Stimulated activated CD8-positive, alpha-beta memory T cell treated with anti-CD3 and anti-CD28 coated beads, Interleukin-7, amount 100 ng/mL, for 4 hours (primary cell): ENCODE measurements around the gene PRAF2.

Source experiments
- DNase-seq, 2 donors: peaks; one replicate each; pipeline ENCODE4 v3.0.0-alpha.2; 2020; ENCODE audit warnings: low read depth in 2 of 2

PRAF2 gene

GRCh38 chrX:49072712-49073095 is 1.1 kb downstream of the PRAF2 start:
- no peak for DNase-seq

GRCh38 chrX:49071877-49072711 is 1.7 kb downstream of the PRAF2 start:
- DNase-seq = no peak

DNA sequence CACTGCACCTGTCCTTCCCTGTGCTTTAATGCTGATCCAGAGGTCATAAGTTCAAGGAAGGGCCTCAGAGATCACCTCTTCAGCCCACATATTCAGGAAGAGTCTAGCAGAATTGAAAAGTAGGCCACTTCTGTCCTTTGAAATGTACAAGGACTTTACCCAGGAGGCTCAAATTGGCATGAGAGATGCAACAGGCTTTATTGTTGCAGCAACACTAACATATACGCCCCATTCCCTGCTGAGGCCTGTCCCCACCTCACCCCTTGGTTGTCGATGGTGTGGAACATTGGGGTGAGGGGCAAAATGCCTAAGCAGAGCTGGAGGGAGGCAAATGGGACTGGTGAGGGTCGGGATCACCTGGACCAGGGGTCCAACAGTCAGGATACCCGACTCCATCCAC is 2.8 kb downstream of the PRAF2 start:
- no peak for DNase-seq

DNA sequence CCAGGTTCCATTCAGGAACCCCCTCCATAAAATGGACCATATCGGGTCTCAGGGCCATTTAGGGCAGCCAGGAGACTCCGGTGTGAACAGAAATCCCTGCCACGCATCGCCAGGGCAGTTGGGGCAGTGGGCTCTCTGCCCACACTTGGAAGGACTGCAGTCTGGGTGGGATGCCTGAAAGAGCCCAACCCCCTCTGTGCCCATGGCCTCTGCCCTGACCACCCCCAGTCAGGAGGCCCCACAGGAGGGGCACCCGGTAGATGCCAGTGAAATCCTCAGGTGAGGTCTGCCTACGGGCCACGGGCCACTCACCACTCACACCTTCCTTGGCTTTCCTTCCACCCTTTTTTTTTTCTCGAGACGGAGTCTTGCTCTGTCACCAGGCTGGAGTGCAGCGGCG is 4.8 kb downstream of the PRAF2 start:
- DNase-seq = no peak

DNA sequence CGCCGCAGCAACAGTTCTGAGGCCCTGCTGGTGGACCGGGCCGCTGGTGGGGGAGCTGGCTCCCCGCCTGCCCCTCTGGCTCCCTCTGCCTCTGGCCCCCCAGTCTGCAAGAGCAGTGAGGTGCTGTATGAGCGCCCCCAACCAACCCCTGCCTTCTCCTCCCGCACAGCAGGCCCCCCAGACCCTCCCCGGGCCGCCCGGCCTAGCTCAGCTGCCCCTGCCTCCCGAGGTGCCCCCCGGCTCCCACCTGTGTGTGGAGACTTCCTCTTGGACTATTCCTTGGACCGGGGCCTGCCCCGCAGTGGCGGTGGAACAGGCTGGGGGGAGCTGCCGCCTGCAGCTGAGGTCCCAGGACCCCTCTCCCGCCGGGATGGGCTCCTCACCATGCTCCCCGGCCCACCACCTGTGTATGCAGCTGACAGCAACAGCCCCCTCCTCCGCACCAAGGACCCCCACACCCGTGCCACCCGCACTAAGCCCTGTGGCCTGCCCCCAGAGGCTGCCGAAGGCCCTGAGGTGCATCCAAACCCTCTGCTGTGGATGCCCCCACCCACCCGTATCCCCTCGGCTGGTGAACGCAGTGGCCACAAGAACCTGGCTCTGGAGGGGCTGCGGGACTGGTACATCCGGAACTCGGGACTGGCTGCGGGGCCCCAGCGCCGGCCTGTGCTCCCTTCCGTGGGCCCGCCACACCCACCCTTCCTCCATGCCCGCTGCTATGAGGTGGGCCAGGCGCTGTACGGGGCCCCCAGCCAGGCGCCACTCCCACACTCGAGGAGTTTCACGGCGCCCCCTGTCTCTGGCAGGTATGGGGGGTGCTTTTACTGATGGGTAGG is 6.3 kb downstream of the PRAF2 start:
- DNase-seq = no peak

GRCh38 chrX:49066690-49067089 is 7.1 kb downstream of the PRAF2 start:
- no peak for DNase-seq

GRCh38 chrX:49066278-49066677 is 7.5 kb downstream of the PRAF2 start:
- DNase-seq = no peak

GRCh38 chrX:49064735-49065134 is 9.1 kb downstream of the PRAF2 start:
- no peak for DNase-seq

- DNase-seq = no peak
Measured at GRCh38 chrX:49064303-49064702, 9.5 kb downstream of the PRAF2 start.

DNA sequence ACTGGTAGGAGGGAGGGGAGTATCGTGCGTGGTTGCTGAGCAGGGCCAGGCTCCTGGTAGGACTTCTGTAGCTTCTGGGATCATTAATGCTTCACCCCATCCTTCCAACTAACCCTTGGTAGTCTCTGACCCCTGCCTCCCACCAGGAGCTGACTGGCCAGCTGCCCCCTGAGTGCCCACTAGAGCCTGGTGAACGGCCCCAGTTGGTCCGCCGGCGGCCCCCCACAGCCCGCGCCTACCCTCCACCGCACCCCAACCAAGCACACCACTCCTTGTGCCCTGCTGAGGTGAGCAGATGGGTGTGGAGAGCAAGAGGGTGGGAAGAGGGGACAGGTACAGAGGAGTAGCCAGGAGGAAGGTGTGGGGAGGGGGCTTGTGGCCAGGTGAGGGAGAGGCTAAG is 10.1 kb downstream of the PRAF2 start:
- no peak for DNase-seq

- no peak for DNase-seq
Measured at GRCh38 chrX:49061916-49062315, 11.9 kb downstream of the PRAF2 start.

DNA sequence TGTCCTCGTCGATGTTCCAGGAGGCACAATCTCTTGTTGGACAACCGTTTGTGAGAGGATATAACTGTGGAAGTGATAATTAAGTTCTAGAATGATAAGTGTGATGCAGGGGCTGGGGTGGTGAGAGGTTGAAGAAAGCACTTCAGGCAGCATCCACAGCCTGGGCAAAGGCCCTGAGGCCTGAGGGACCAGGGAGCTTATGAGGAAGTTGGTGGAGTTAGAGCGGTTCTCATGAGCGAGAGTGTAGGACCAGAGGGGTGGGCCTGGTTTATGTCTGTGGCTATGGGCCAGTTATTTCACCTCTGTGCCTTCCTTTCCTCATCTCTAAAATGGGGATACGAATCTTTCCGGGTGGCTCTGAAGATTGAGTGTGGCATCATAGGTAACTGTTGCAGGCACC is 12.3 kb downstream of the PRAF2 start:
- no peak for DNase-seq

- no peak for DNase-seq
Measured at GRCh38 chrX:49060914-49061313, 12.9 kb downstream of the PRAF2 start.

DNA sequence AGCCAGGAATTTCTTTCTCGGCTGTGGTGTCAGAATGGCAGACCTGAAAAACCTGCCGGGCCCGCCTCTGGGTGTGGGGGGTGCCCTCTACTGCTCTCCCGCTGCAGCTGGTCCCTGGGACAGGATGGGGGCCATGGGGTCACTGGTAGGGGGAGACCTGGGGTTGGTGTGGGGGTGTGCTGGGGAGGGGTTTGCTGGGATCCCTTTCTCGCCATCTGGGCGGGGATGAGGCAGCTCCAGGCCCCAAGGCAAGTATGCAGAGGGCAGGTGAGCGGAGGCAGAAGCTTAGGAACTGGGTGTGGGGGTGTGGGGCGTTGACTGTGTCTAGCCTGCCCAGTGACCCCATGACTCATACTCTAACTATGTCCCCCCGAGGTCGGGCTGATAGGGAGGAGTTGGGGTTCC is 14.1 kb downstream of the PRAF2 start:
- DNase-seq = no peak

GRCh38 chrX:49059201-49059600 is 14.6 kb downstream of the PRAF2 start:
- no peak for DNase-seq

DNA sequence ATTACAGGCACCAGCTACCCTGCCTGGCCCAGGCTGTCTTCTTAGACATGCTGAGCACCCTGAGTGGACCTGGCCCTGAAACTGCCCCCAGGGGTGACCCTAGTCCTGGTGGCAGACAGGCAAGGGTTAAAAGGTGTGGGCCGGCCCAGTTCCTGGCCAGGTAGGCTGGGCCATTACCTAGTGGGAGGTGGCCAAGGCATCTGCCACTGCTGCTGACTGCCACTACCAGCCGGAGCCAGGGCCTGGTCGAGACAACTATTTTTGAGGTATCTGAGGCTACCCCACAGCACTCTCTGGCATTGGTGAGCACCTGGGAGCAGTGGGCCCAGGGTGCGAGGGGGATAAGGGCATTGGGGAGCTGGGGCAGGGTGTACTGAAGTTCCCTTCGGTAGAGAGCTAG is 15.0 kb downstream of the PRAF2 start, which contains the start of gene CCDC120:
Gene CCDC120 (plus strand): TSS at position 206 of the 400 bp plus-strand sequence. CDS start 3,043 bp downstream, outside the sequence.
- no peak for DNase-seq

DNA sequence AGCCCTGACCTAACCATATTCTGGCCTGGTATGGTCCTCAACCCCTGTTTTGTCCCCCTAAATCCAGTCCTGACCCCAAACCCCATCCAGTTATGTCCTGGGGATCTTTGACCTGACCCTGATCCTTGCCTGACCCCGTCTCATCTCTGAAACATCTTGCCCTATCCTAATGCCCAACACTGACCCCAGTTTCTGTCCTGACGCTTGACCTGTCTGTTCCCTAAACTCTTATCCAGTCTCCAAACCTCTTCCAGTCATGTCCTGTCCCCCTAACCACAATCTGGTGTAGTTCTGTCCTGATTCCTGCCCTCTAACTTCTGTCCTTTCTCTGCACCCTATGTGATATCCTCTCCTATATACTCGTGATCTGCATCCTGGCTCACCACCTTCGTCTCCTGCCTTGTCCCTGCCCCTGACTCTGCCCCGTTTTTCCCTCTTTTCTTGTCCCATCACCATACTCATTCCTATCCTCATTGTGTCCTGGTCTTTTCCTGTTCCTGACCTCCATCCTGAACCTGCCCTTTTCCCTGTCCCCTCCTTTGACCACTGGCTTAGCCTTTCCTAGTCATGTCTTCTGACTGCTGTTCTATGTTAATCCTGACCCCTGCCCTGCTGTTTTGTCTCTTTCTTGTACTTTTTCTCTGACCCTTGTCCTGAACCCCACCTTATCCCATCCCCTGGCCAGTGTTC is 19.6 kb downstream of the PRAF2 start:
- DNase-seq = no peak

DNA sequence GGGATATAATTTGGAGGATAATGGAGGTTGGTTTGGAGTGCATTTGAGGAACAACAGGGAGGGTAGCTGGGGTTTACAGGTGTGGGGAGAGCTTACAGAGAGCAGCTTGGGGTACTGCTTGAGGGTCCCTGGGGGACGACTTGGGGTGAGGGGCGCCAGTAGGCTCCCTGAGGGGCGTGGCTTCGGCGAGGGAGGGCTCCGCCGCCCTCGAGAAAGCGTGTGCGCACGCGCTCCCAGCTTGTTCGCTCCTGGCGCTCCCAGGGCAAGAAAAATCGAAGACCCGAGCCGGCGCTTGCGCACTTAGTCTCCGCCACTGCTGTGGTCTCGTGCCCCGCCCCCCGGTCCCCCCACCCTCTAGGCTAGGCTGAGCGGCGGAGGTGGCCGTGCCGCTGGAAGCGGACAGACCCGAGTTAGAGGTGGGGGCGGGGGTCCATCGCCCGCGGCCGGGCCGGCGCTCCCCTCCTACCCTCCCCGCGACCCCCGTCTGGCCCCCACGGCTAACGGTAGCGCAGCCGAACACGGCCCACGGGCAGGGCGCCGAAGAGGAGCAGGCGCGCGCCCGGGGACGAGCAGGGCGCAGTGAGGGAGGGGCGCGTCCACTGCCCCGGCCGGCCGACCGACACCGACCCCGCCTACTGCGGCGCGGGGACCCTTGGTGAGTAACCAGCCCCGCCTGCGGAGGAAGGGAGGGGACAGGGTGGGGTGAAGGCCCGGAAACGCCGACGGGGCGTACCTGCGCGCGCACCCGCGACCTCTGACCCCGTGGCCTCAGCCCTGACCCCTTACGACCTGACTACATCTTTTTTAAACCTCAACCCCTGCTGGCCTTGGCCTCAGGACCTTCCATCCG is 20.4 kb downstream of the PRAF2 start:
- DNase-seq = peak; percentile 26 to 53

DNA sequence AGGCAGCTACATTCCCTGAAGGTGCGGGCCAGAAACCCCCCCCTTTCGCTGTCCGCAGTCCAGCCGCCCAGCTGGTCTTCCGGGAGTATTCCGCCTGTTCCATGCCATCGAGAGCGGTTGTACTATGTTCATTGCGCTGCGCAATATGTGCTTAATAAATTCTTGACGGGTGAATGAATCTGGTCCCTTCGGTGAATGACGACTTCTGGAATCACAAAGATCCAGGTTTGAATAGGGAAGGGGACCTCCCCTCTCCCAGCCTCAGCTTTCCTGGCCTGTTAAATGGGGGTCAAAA is 29.9 kb downstream of the PRAF2 start:
- DNase-seq = no peak

DNA sequence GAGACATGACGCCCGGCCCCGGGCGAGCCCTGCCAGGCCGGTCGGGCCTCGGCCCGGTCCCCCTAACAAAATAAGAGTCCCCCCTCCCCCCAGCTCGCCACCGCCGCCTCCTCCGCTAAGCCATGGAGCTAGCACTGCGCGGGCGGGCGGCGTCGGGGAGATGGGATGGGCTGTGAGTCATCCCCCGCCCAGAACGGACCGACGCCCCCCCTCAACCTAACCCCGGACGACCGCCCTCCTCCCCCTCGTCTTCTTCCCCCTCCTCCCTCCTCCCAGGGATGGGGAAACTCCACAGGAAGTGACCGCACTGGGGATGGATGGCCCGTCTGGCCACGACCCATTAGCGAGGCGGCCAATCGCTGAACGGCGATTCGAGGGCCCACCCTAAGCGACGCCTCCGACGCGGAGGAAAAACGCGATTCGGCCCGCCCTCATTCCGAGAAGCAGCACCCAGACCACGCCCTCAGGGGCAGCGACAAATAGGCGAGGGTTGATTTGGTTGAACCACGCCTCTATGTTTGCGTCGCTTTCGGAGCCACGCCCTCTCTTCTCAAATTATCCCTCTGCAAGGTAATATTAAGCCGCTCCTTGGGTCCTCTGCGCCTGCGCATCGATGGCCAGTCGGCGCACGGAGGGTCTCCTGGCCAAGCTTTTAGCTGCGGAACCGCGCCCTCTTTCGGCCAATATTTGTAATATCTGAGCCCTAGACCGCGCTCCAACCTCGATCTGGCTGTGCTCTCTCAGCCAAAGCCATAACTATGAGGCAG is 30.4 kb downstream of the PRAF2 start, which contains the start of gene TFE3:
Gene TFE3 (minus strand): TSS at position 138 of the 767 bp plus-strand sequence. CDS start 131 bp downstream, at position 7.
- peak; percentile 94 to 96 for DNase-seq
